Measurements from ENCODE around the gene CBX5.

The CBX5 gene

GRCh38 chr12:54273981-54274380, 5.9 kb downstream of the CBX5 start:
- in situ Hi-C loops (cut with HindIII; ENCODE audit: low sequenced_read_pairs) = no loop called here
- TF ChIP-seq CTCF (IDR thresholded peaks at IDR 0.05; ENCODE audit: low read depth, low read length) = no peak
- peak; percentile 31 for DNase-seq (ENCODE audit: low read depth, low spot score)

GRCh38 chr12:54272214-54272613, 7.7 kb downstream of the CBX5 start:
- H3K4me3 ChIP-seq (ENCODE audit: low read depth, low read length) = no peak overlapping the region
- no peak for DNase-seq (ENCODE audit: low read depth, low spot score)
- in situ Hi-C loops (cut with HindIII; ENCODE audit: low sequenced_read_pairs) = no loop called here
- TF ChIP-seq CTCF (IDR thresholded peaks at IDR 0.05; ENCODE audit: low read depth, low read length) = no peak

More at GRCh38 chr12:54273981-54274380, 5.9 kb downstream of the CBX5 start:
- H3K4me3 ChIP-seq (ENCODE audit: low read depth, low read length) = no peak overlapping the region

- TF ChIP-seq CTCF (IDR thresholded peaks at IDR 0.05; ENCODE audit: low read depth, low read length) = no peak
- in situ Hi-C loops (cut with HindIII; ENCODE audit: low sequenced_read_pairs) = no loop called here
- no peak for DNase-seq (ENCODE audit: low read depth, low spot score)
- H3K4me3 ChIP-seq (ENCODE audit: low read depth, low read length) = no peak overlapping the region
Measured at GRCh38 chr12:54270345-54270744, 9.6 kb downstream of the CBX5 start.

- no peak for TF ChIP-seq CTCF (IDR thresholded peaks at IDR 0.05; ENCODE audit: low read depth, low read length)
- DNase-seq (ENCODE audit: low read depth, low spot score) = no peak
- in situ Hi-C loops (cut with HindIII; ENCODE audit: low sequenced_read_pairs) = no loop called here
- no peak overlapping the region for H3K4me3 ChIP-seq (ENCODE audit: low read depth, low read length)
Measured at GRCh38 chr12:54266852-54267251, 13.1 kb downstream of the CBX5 start.

GRCh38 chr12:54265364-54265812, 14.5 kb downstream of the CBX5 start:
- TF ChIP-seq CTCF (IDR thresholded peaks at IDR 0.05; ENCODE audit: low read depth, low read length) = no peak
- no peak overlapping the region for H3K4me3 ChIP-seq (ENCODE audit: low read depth, low read length)
- DNase-seq (ENCODE audit: low read depth, low spot score) = no peak
- in situ Hi-C loops (cut with HindIII; ENCODE audit: low sequenced_read_pairs) = no loop called here

- TF ChIP-seq CTCF (IDR thresholded peaks at IDR 0.05; ENCODE audit: low read depth, low read length) = no peak
- no peak overlapping the region for H3K4me3 ChIP-seq (ENCODE audit: low read depth, low read length)
- in situ Hi-C loops (cut with HindIII; ENCODE audit: low sequenced_read_pairs) = no loop called here
- DNase-seq (ENCODE audit: low read depth, low spot score) = peak; percentile 39
Measured at GRCh38 chr12:54262403-54262925, 17.5 kb downstream of the CBX5 start.
